ENCODE results near the gene NTRK1. TPM values are rescaled to one million over a fixed set of nuclear protein-coding genes. Genes with fewer than 3 reads are reported as not detected.
A peak's percentile ranks its signal among the peaks of the same experiment; 100 is the strongest.

Gene NTRK1
- total RNA-seq, 6 experiments from 2014 or later: not detected

- peaks cover 0 to 5% of the 10 kb centered on the region in 2 donors for H3K27me3 ChIP-seq
- WGBS (ENCODE audit: insufficient coverage, low coverage, low lambda C conversion rate, missing lambda C conversion rate): 61% methylated on average over 3 of the region's 3 CpGs
- no peak overlapping the region for H3K4me3 ChIP-seq
- ATAC-seq: no peak
- TF ChIP-seq, protein P1, sequence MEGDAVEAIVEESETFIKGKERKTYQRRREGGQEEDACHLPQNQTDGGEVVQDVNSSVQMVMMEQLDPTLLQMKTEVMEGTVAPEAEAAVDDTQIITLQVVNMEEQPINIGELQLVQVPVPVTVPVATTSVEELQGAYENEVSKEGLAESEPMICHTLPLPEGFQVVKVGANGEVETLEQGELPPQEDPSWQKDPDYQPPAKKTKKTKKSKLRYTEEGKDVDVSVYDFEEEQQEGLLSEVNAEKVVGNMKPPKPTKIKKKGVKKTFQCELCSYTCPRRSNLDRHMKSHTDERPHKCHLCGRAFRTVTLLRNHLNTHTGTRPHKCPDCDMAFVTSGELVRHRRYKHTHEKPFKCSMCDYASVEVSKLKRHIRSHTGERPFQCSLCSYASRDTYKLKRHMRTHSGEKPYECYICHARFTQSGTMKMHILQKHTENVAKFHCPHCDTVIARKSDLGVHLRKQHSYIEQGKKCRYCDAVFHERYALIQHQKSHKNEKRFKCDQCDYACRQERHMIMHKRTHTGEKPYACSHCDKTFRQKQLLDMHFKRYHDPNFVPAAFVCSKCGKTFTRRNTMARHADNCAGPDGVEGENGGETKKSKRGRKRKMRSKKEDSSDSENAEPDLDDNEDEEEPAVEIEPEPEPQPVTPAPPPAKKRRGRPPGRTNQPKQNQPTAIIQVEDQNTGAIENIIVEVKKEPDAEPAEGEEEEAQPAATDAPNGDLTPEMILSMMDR (IDR thresholded peaks at IDR 0.05): no peak
- no peak for TF ChIP-seq POLR2A (IDR thresholded peaks at IDR 0.05)
- no peak overlapping the region for H3K27ac ChIP-seq
- intact Hi-C loops (cut with DNase I): no loop called here
- no peaks in the 10 kb centered on the region for H3K9me3 ChIP-seq
- no peaks in the 10 kb centered on the region for H3K36me3 ChIP-seq
- no peak for DNase-seq
- peaks cover 0 to 22% (median 7%) of the 10 kb centered on the region in 4 donors for H3K4me1 ChIP-seq
Measured at GRCh38 chr1:156854634-156855033, 6.0 kb upstream of the NTRK1 start.

DNA sequence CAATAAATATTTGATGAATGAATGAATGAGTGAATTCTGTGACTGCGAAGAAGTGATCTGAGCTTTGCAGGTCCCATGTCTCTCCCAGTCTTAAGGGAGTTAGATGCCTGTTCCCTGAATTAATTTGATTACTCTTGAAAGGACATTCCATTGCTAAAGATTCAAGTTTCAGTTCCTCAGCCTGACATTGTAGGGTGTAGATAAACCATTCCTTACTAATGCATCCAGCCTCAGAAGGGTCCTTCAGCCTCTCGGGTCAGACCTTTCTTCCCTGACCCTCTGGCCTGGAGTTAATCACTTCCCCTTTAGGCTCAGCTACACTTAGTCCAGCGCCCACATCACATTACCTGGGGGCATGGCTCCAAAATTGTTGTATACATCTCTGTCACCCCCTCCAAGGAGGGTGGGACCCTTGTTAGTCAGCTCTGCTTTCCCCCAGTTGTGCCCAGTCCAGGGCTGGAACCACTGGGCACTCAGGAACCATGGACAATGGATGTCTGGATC lies 4.3 kb upstream of the NTRK1 start:
- no peak for DNase-seq
- no peak overlapping the region for H3K4me3 ChIP-seq
- H3K27ac ChIP-seq: no peak overlapping the region
- no peaks in the 10 kb centered on the region for H3K36me3 ChIP-seq
- TF ChIP-seq POLR2A (IDR thresholded peaks at IDR 0.05): no peak
- TF ChIP-seq, protein P1 (IDR thresholded peaks at IDR 0.05): no peak
- H3K27me3 ChIP-seq: peaks cover 3 to 13% of the 10 kb centered on the region in 2 donors
- no peak for ATAC-seq
- peaks cover 0 to 37% (median 7%) of the 10 kb centered on the region in 4 donors for H3K4me1 ChIP-seq
- WGBS (ENCODE audit: insufficient coverage, low coverage, low lambda C conversion rate, missing lambda C conversion rate): 86% methylated on average over 3 of the region's 3 CpGs
- no peaks in the 10 kb centered on the region for H3K9me3 ChIP-seq
- intact Hi-C loops (cut with DNase I): no loop called here

DNA sequence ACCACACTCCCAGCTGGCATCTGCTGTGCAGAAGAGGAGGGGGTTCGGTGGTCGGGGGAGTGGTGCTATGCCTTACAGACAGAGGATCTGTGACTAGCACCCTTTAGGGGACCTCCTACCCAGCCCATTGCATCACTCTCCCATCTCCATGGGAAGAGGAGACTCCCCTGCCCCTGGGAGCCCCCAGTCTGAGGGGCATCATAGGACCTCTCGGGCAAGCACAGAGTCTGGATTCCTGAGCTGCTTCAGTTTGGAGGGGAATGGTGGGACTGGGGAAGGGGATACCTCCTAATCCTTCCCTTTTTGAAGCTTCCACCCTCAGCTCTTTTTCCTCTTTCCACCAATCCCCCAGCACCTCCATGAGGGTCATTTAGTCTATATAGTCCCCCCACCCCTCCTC lies 3.1 kb upstream of the NTRK1 start:
- Histone ChIP-seq H3K4me3 (no peak overlapping the region), H3K9me3 (no peaks in the 10 kb centered on the region), H3K27me3 (peaks cover 4 to 13% of the 10 kb centered on the region in 2 donors), H3K4me1 (peaks cover 0 to 26% (median 1%) of the 10 kb centered on the region in 4 donors), H3K27ac (no peak overlapping the region), H3K36me3 (no peaks in the 10 kb centered on the region)
- DNase-seq (no peak), ATAC-seq (no peak)
- 18% methylated on average over 2 of the region's 3 CpGs for WGBS (ENCODE audit: insufficient coverage, low coverage, low lambda C conversion rate, missing lambda C conversion rate)
- TF ChIP-seq, protein P1 (IDR thresholded peaks at IDR 0.05): no peak
- TF ChIP-seq POLR2A (IDR thresholded peaks at IDR 0.05): no peak
- intact Hi-C loops (cut with DNase I): no loop called here

- H3K36me3 ChIP-seq: no peaks in the 10 kb centered on the region
- no peak overlapping the region for H3K4me3 ChIP-seq
- ATAC-seq: peak in 2 of 4 donors; percentile 18 to 21
- DNase-seq: no peak
- no peak for TF ChIP-seq POLR2A (IDR thresholded peaks at IDR 0.05)
- TF ChIP-seq, protein P1 (IDR thresholded peaks at IDR 0.05): no peak
- peaks cover 4 to 13% of the 10 kb centered on the region in 2 donors for H3K27me3 ChIP-seq
- peaks cover 0 to 21% (median 0%) of the 10 kb centered on the region in 4 donors for H3K4me1 ChIP-seq
- no peaks in the 10 kb centered on the region for H3K9me3 ChIP-seq
- 17% methylated on average over 5 of the region's 5 CpGs for WGBS (ENCODE audit: insufficient coverage, low coverage, low lambda C conversion rate, missing lambda C conversion rate)
- H3K27ac ChIP-seq: no peak overlapping the region
- intact Hi-C loops (cut with DNase I): no loop called here
Measured at GRCh38 chr1:156858555-156858956, 2.1 kb upstream of the NTRK1 start.
